Activated naive CD4-positive, alpha-beta T cell treated with anti-CD3 and anti-CD28 coated beads, Interleukin-2, amount 50 U/mL, for 24 hours (primary cell): ENCODE results near the gene TDRD12.
A peak's percentile ranks its signal among the peaks of the same experiment; 100 is the strongest.
"Not testable (repeated sequence)": the region's sequence is repeated elsewhere in the genome, so short reads cannot be mapped to it uniquely, and the experiment has no call there.

ENCODE experiments used
- H3K27ac Mint-ChIP-seq: one replicate; pipeline ENCODE4 v1.8.0; 2021; ENCODE audit warnings: mild to moderate bottlenecking, mixed read lengths
- H3K27me3 Mint-ChIP-seq: one replicate; pipeline ENCODE4 v1.8.0; 2021; ENCODE audit warnings: mixed read lengths
- H3K36me3 Mint-ChIP-seq: one replicate; pipeline ENCODE4 v1.8.0; 2021; ENCODE audit warnings: mixed read lengths
- H3K4me1 Mint-ChIP-seq: one replicate; pipeline ENCODE4 v1.8.0; 2021; ENCODE audit warnings: mixed read lengths
- H3K4me3 Mint-ChIP-seq: one replicate; pipeline ENCODE4 v1.8.0; 2021; ENCODE audit warnings: mild to moderate bottlenecking, mixed read lengths
- H3K9me3 Mint-ChIP-seq: one replicate; pipeline ENCODE4 v1.8.0; 2021; ENCODE audit warnings: mixed read lengths

The TDRD12 gene

GRCh38 chr19:32822916-32823746 lies 103.6 kb downstream of the TDRD12 start:
- Mint-ChIP-seq H3K4me3 (no peak overlapping the region), H3K9me3 (no peaks in the 10 kb centered on the region), H3K36me3 (no peaks in the 10 kb centered on the region), H3K4me1 (peaks cover 14% of the 10 kb centered on the region), H3K27ac (no peak overlapping the region), H3K27me3 (peaks cover 3% of the 10 kb centered on the region)

GRCh38 chr19:32823747-32824102 lies 104.2 kb downstream of the TDRD12 start:
- Mint-ChIP-seq H3K27me3 (peaks cover 3% of the 10 kb centered on the region), H3K4me1 (peaks cover 16% of the 10 kb centered on the region), H3K27ac (no peak overlapping the region), H3K4me3 (no peak overlapping the region), H3K9me3 (no peaks in the 10 kb centered on the region), H3K36me3 (no peaks in the 10 kb centered on the region)

- Mint-ChIP-seq H3K27me3 (peaks cover 3% of the 10 kb centered on the region), H3K36me3 (no peaks in the 10 kb centered on the region), H3K27ac (no peak overlapping the region), H3K4me1 (peaks cover 20% of the 10 kb centered on the region), H3K4me3 (no peak overlapping the region), H3K9me3 (no peaks in the 10 kb centered on the region)
Observed at GRCh38 chr19:32824191-32824751, 104.7 kb downstream of the TDRD12 start.

GRCh38 chr19:32824916-32825608 lies 105.5 kb downstream of the TDRD12 start:
- H3K27ac Mint-ChIP-seq = no peak overlapping the region
- no peaks in the 10 kb centered on the region for H3K9me3 Mint-ChIP-seq
- no peaks in the 10 kb centered on the region for H3K36me3 Mint-ChIP-seq
- peaks cover 3% of the 10 kb centered on the region for H3K27me3 Mint-ChIP-seq
- peaks cover 17% of the 10 kb centered on the region for H3K4me1 Mint-ChIP-seq
- H3K4me3 Mint-ChIP-seq = no peak overlapping the region

- Mint-ChIP-seq H3K4me1 (peaks cover 12% of the 10 kb centered on the region), H3K36me3 (no peaks in the 10 kb centered on the region), H3K27me3 (peaks cover 3% of the 10 kb centered on the region), H3K4me3 (no peak overlapping the region), H3K27ac (no peak overlapping the region), H3K9me3 (no peaks in the 10 kb centered on the region)
Observed at GRCh38 chr19:32828139-32828538, 108.6 kb downstream of the TDRD12 start.

- Mint-ChIP-seq H3K27ac (no peak overlapping the region), H3K36me3 (no peaks in the 10 kb centered on the region), H3K4me3 (peak overlapping the region; percentile 64), H3K4me1 (peaks cover 12% of the 10 kb centered on the region), H3K9me3 (no peaks in the 10 kb centered on the region), H3K27me3 (no peaks in the 10 kb centered on the region)
Observed at GRCh38 chr19:32828643-32829344, 109.2 kb downstream of the TDRD12 start.

GRCh38 chr19:32829345-32829896 lies 109.9 kb downstream of the TDRD12 start:
- Mint-ChIP-seq H3K36me3 (no peaks in the 10 kb centered on the region), H3K9me3 (no peaks in the 10 kb centered on the region), H3K4me1 (peaks cover 12% of the 10 kb centered on the region), H3K4me3 (peak overlapping the region; percentile 64), H3K27me3 (no peaks in the 10 kb centered on the region), H3K27ac (no peak overlapping the region)

- Mint-ChIP-seq H3K4me3 (no peak overlapping the region), H3K9me3 (no peaks in the 10 kb centered on the region), H3K27ac (no peak overlapping the region), H3K27me3 (no peaks in the 10 kb centered on the region), H3K36me3 (no peaks in the 10 kb centered on the region), H3K4me1 (peaks cover 12% of the 10 kb centered on the region)
Observed at GRCh38 chr19:32830231-32831014, 110.9 kb downstream of the TDRD12 start.

GRCh38 chr19:32831611-32832010 lies 112.0 kb downstream of the TDRD12 start:
- Mint-ChIP-seq H3K27ac (no peak overlapping the region), H3K27me3 (no peaks in the 10 kb centered on the region), H3K9me3 (no peaks in the 10 kb centered on the region), H3K36me3 (no peaks in the 10 kb centered on the region), H3K4me1 (peaks cover 12% of the 10 kb centered on the region), H3K4me3 (no peak overlapping the region)

GRCh38 chr19:32832094-32832493 lies 112.5 kb downstream of the TDRD12 start:
- not testable (repeated sequence) for H3K27ac Mint-ChIP-seq, H3K36me3 Mint-ChIP-seq

GRCh38 chr19:32832825-32833224 lies 113.3 kb downstream of the TDRD12 start:
- peaks cover 15% of the 10 kb centered on the region for H3K4me1 Mint-ChIP-seq
- not testable (repeated sequence) for H3K27ac Mint-ChIP-seq, H3K4me3 Mint-ChIP-seq, H3K9me3 Mint-ChIP-seq, H3K36me3 Mint-ChIP-seq, H3K27me3 Mint-ChIP-seq

More at GRCh38 chr19:32832094-32832493, 112.5 kb downstream of the TDRD12 start:
- H3K4me3 Mint-ChIP-seq, H3K27me3 Mint-ChIP-seq, H3K9me3 Mint-ChIP-seq: not testable (repeated sequence)
- H3K4me1 Mint-ChIP-seq = peaks cover 12% of the 10 kb centered on the region

GRCh38 chr19:32833388-32833787 lies 113.8 kb downstream of the TDRD12 start:
- not testable (repeated sequence) for H3K27me3 Mint-ChIP-seq, H3K27ac Mint-ChIP-seq, H3K4me3 Mint-ChIP-seq, H3K36me3 Mint-ChIP-seq, H3K9me3 Mint-ChIP-seq
- H3K4me1 Mint-ChIP-seq = peaks cover 12% of the 10 kb centered on the region

GRCh38 chr19:32837531-32837930 lies 118.0 kb downstream of the TDRD12 start:
- H3K9me3 Mint-ChIP-seq = no peaks in the 10 kb centered on the region
- H3K27me3 Mint-ChIP-seq = no peaks in the 10 kb centered on the region
- H3K4me3 Mint-ChIP-seq = no peak overlapping the region
- H3K36me3 Mint-ChIP-seq = peaks cover 3% of the 10 kb centered on the region
- peaks cover 5% of the 10 kb centered on the region for H3K4me1 Mint-ChIP-seq
- no peak overlapping the region for H3K27ac Mint-ChIP-seq

- no peak overlapping the region for H3K27ac Mint-ChIP-seq
- H3K9me3 Mint-ChIP-seq = no peaks in the 10 kb centered on the region
- peaks cover 5% of the 10 kb centered on the region for H3K4me1 Mint-ChIP-seq
- no peaks in the 10 kb centered on the region for H3K27me3 Mint-ChIP-seq
- no peak overlapping the region for H3K4me3 Mint-ChIP-seq
- peaks cover 4% of the 10 kb centered on the region for H3K36me3 Mint-ChIP-seq
Observed at GRCh38 chr19:32842061-32842460, 122.5 kb downstream of the TDRD12 start.

- no peaks in the 10 kb centered on the region for H3K27me3 Mint-ChIP-seq
- peaks cover 6% of the 10 kb centered on the region for H3K36me3 Mint-ChIP-seq
- H3K27ac Mint-ChIP-seq = no peak overlapping the region
- H3K4me3 Mint-ChIP-seq = no peak overlapping the region
- no peaks in the 10 kb centered on the region for H3K9me3 Mint-ChIP-seq
- no peaks in the 10 kb centered on the region for H3K4me1 Mint-ChIP-seq
Observed at GRCh38 chr19:32843716-32844245, 124.2 kb downstream of the TDRD12 start.
